GM04504 (cell line): ENCODE measurements around the gene NAT16.

ENCODE experiments used
- DNase-seq: peaks from one replicate; pipeline ENCODE4 v3.0.0-alpha.2; 2012; ENCODE audit warnings: low read depth

The NAT16 gene

GRCh38 chr7:101170617-101171441 is 9.3 kb downstream of the NAT16 start:
- DNase-seq, result no peak

GRCh38 chr7:101169838-101170551 is 10.1 kb downstream of the NAT16 start:
- no peak for DNase-seq

GRCh38 chr7:101169110-101169837 is 10.8 kb downstream of the NAT16 start:
- no peak for DNase-seq

GRCh38 chr7:101168412-101169049 is 11.6 kb downstream of the NAT16 start:
- no peak for DNase-seq

GRCh38 chr7:101167645-101168411 is 12.3 kb downstream of the NAT16 start:
- no peak for DNase-seq

- DNase-seq, result no peak
These were observed 13.0 kb downstream of the NAT16 start for GRCh38 chr7:101166909-101167644.

GRCh38 chr7:101166648-101166908 is 13.5 kb downstream of the NAT16 start:
- DNase-seq, result no peak

GRCh38 chr7:101165958-101166647 is 14.0 kb downstream of the NAT16 start:
- DNase-seq, result no peak

GRCh38 chr7:101165075-101165957 is 14.8 kb downstream of the NAT16 start, which contains the start of gene VGF:
Gene VGF (minus strand): TSS chr7:101165569. CDS start chr7:101164843, 726 bp downstream.
- peak; percentile 88 for DNase-seq

GRCh38 chr7:101164071-101164840 is 15.8 kb downstream of the NAT16 start:
- DNase-seq, result no peak

- no peak for DNase-seq
These were observed 16.6 kb downstream of the NAT16 start for GRCh38 chr7:101163279-101164070.

GRCh38 chr7:101162551-101163278 is 17.4 kb downstream of the NAT16 start:
- DNase-seq, result no peak

- DNase-seq, result no peak
These were observed 18.2 kb downstream of the NAT16 start for GRCh38 chr7:101161692-101162471.

GRCh38 chr7:101160910-101161309 is 19.2 kb downstream of the NAT16 start:
- no peak for DNase-seq

GRCh38 chr7:101159696-101160674 is 20.1 kb downstream of the NAT16 start:
- no peak for DNase-seq
